Measurements from ENCODE around the gene GRIK5. TPM values are rescaled to one million over a fixed set of nuclear protein-coding genes. Genes with fewer than 3 reads are reported as not detected.
A peak's percentile ranks its signal among the peaks of the same experiment; 100 is the strongest.
"Not testable (repeated sequence)": the region's sequence is repeated elsewhere in the genome, so short reads cannot be mapped to it uniquely, and the experiment has no call there.

Gene GRIK5
- total and polyA plus RNA-seq, 2 donors from 2014 or later = 8.9 to 16.2 TPM

DNA sequence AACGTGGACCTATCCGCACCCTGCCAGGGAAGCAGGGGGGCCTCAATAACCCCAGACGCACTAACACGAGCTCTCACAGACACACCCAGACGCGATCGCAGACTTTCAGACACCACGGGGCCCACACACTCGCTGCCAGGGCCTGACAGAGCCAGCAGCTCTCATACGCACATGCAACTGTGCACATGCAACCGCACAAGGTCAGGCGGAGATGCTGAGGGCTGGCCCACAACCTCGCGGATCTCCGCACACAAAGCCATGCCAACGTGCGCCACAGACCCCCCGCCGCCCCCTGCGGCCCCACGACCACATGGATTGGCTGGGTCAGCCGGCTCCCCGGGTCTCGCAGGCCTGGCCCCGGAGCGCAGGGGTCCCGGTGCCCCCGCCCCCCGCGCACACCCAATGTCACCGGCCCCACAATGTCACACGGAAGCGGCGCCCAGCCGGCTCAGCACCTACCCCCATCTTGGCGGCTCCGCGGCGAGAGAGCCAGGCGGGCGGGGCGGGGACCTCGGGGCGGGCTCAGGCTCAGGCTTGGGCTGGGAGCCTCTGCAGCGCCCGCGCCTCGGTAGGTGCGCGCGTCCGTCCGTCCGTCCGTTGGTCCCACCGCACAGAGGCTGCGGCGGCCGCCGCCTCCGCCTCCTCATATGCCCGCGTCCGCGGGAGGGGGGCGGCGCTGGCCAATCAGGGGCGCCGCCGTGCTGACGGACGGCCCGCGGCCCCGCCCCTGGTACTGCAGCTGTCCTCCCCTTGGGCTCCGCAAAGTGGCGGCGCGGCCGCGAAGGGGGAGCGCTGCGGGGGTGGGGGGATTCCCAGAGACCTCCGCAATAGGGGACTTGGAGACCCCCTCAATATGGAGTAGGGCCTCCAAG is 76.2 kb downstream of the GRIK5 start, which contains the start of gene ATP1A3:
Gene ATP1A3, minus strand, starts transcription at position 619 of the 872 bp plus-strand sequence. Its CDS starts 154 bp downstream, at position 465.
- H3K4me1 ChIP-seq (ENCODE audit: control insufficient read depth in 2 of 3, insufficient read depth in 2 of 3, low read depth in 1 of 3, low read length in 3 of 3) = peaks cover 0 to 3% (median 0%) of the 10 kb centered on the region in 3 donors
- DNase-seq = peak in 3 of 5 donors; percentile 34 to 65 (median 54)
- no peak for FAIRE-seq
- no peaks in the 10 kb centered on the region for H3K36me3 ChIP-seq (ENCODE audit: control insufficient read depth in 2 of 3, insufficient read depth in 3 of 3, low read length in 3 of 3)
- H3K27me3 ChIP-seq (ENCODE audit: control insufficient read depth, insufficient read depth, low read length) = peaks cover 12% of the 10 kb centered on the region
- TF ChIP-seq, protein P1, sequence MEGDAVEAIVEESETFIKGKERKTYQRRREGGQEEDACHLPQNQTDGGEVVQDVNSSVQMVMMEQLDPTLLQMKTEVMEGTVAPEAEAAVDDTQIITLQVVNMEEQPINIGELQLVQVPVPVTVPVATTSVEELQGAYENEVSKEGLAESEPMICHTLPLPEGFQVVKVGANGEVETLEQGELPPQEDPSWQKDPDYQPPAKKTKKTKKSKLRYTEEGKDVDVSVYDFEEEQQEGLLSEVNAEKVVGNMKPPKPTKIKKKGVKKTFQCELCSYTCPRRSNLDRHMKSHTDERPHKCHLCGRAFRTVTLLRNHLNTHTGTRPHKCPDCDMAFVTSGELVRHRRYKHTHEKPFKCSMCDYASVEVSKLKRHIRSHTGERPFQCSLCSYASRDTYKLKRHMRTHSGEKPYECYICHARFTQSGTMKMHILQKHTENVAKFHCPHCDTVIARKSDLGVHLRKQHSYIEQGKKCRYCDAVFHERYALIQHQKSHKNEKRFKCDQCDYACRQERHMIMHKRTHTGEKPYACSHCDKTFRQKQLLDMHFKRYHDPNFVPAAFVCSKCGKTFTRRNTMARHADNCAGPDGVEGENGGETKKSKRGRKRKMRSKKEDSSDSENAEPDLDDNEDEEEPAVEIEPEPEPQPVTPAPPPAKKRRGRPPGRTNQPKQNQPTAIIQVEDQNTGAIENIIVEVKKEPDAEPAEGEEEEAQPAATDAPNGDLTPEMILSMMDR (IDR thresholded peaks at IDR 0.05; ENCODE audit: borderline replicate concordance, extremely low read depth, insufficient read depth) = no peak
- no peak within 1 kb of the TSS for H3K9ac ChIP-seq (ENCODE audit: low read length in 3 of 3)
- H3K9me3 ChIP-seq (ENCODE audit: control insufficient read depth in 2 of 3, insufficient read depth in 1 of 3, low read length in 3 of 3) = no peaks in the 10 kb centered on the region
- intact Hi-C loops (cut with DNase I) = no loop called here
- no peak within 1 kb of the TSS for H3K27ac ChIP-seq (ENCODE audit: low read depth in 2 of 2, low read length in 2 of 2)
- no peak within 1 kb of the TSS for H3K4me3 ChIP-seq (ENCODE audit: low read length in 3 of 3)

DNA sequence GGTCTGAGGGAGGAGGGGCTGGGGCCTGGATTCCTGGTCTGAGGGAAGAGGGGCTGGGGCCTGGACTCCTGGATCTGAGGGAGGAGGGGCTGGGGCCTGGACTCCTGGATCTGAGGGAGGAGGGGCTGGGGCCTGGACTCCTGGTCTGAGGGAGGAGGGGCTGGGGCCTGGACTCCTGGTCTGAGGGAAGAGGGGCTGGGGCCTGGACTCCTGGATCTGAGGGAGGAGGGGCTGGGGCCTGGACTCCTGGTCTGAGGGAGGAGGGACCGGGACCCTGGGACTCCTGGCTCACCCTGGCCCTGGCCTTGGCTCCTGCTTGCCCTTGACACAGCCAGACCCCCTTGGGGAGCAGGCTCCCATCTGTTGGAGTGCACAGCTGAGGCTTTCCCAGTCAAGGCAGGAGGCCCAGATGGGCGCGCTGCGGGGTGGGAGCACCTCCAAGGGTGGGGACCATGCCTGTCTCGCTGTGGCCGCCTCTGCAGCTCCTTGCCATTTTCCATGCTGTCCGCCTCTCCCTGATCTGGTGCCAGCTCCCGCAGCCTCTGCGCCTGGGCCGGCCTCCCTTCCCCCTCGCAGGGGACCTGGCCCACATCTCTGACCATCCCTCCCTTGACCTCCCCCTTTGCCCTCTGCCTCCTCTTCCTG is 78.0 kb downstream of the GRIK5 start:
- DNase-seq; H3K4me3 ChIP-seq (ENCODE audit: low read length in 3 of 3); H3K36me3 ChIP-seq (ENCODE audit: control insufficient read depth in 2 of 3, insufficient read depth in 3 of 3, low read length in 3 of 3); FAIRE-seq; H3K4me1 ChIP-seq (ENCODE audit: control insufficient read depth in 2 of 3, insufficient read depth in 2 of 3, low read depth in 1 of 3, low read length in 3 of 3); H3K9me3 ChIP-seq (ENCODE audit: control insufficient read depth in 2 of 3, insufficient read depth in 1 of 3, low read length in 3 of 3); H3K27ac ChIP-seq (ENCODE audit: low read depth in 2 of 2, low read length in 2 of 2); H3K9ac ChIP-seq (ENCODE audit: low read length in 3 of 3); intact Hi-C loops (cut with DNase I): not testable (repeated sequence)
- H3K27me3 ChIP-seq (ENCODE audit: control insufficient read depth, insufficient read depth, low read length) = peaks cover 12% of the 10 kb centered on the region

DNA sequence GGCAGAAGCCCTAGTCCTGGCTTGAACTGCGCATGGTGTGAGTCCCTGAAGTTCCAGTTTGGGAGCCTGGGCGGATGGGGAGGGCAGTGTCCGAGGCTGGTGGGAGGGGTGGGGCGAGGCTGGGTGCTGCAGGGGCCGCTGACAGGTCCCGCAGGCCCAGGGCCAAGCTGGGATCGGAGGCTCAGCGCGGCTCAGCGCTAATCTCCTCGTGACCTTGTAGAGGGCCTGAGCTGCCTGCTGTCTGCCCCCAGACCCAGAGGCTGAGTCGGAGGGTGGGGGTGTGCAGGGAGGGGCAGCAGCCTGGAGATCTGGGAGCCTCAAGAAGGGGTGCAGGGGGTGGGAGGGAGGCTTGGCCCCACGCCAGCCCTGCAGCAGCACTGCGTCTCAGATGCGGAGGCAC is 79.0 kb downstream of the GRIK5 start:
- no peak for DNase-seq
- TF ChIP-seq, protein P1 (IDR thresholded peaks at IDR 0.05; ENCODE audit: borderline replicate concordance, extremely low read depth, insufficient read depth) = no peak
- Histone ChIP-seq H3K27me3 (ENCODE audit: control insufficient read depth, insufficient read depth, low read length) (peaks cover 10% of the 10 kb centered on the region), H3K9me3 (ENCODE audit: control insufficient read depth in 2 of 3, insufficient read depth in 1 of 3, low read length in 3 of 3) (no peaks in the 10 kb centered on the region), H3K4me3 (ENCODE audit: low read length in 3 of 3) (no peak overlapping the region), H3K27ac (ENCODE audit: low read depth in 2 of 2, low read length in 2 of 2) (no peak overlapping the region), H3K4me1 (ENCODE audit: control insufficient read depth in 2 of 3, insufficient read depth in 2 of 3, low read depth in 1 of 3, low read length in 3 of 3) (peaks cover 0 to 3% (median 0%) of the 10 kb centered on the region in 3 donors), H3K36me3 (ENCODE audit: control insufficient read depth in 2 of 3, insufficient read depth in 3 of 3, low read length in 3 of 3) (no peaks in the 10 kb centered on the region), H3K9ac (ENCODE audit: low read length in 3 of 3) (no peak overlapping the region)
- FAIRE-seq = no peak
- intact Hi-C loops (cut with DNase I) = no loop called here

DNA sequence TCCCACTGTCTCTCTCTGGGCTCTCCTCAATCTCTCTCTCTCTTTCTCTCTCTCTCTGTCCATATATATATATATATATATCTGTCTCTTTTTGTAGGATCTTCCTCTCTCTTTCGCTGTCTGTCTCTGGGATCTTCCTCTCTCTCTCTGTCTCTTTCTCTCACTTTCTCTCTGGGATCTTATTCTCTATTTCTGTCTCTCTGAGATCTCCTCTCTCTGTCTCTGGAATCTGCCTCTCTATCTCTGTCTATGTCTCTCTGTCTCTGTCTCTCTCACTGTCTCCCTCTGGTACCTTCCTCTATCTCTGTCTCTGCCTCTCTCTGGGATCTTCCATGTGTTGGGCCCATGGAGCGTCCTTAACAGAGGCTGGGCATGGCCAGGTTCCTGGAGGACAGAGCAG is 79.4 kb downstream of the GRIK5 start:
- TF ChIP-seq, protein P1 (IDR thresholded peaks at IDR 0.05; ENCODE audit: borderline replicate concordance, extremely low read depth, insufficient read depth) = no peak

More for the DNA sequence above, 79.4 kb downstream of the GRIK5 start:
- intact Hi-C loops (cut with DNase I) = no loop called here
- DNase-seq (no peak), FAIRE-seq (no peak)
- Histone ChIP-seq H3K27me3 (ENCODE audit: control insufficient read depth, insufficient read depth, low read length) (peaks cover 10% of the 10 kb centered on the region), H3K4me1 (ENCODE audit: control insufficient read depth in 2 of 3, insufficient read depth in 2 of 3, low read depth in 1 of 3, low read length in 3 of 3) (peaks cover 0 to 3% (median 0%) of the 10 kb centered on the region in 3 donors), H3K9ac (ENCODE audit: low read length in 3 of 3) (no peak overlapping the region), H3K9me3 (ENCODE audit: control insufficient read depth in 2 of 3, insufficient read depth in 1 of 3, low read length in 3 of 3) (no peaks in the 10 kb centered on the region), H3K4me3 (ENCODE audit: low read length in 3 of 3) (no peak overlapping the region), H3K27ac (ENCODE audit: low read depth in 2 of 2, low read length in 2 of 2) (no peak overlapping the region), H3K36me3 (ENCODE audit: control insufficient read depth in 2 of 3, insufficient read depth in 3 of 3, low read length in 3 of 3) (no peaks in the 10 kb centered on the region)

Measured in kidney (tissue), 14 donors.